GM21423 (cell line): ENCODE data around the gene TBR1.

ENCODE experiments used
- ATAC-seq: cut with Tn5 transposase; IDR thresholded peaks from one replicate; pipeline ENCODE4 v1.9.1; 2021; ENCODE audit warnings: mild to moderate bottlenecking, moderate library complexity; ENCODE audit not compliant: unreplicated experiment

TBR1 gene

DNA sequence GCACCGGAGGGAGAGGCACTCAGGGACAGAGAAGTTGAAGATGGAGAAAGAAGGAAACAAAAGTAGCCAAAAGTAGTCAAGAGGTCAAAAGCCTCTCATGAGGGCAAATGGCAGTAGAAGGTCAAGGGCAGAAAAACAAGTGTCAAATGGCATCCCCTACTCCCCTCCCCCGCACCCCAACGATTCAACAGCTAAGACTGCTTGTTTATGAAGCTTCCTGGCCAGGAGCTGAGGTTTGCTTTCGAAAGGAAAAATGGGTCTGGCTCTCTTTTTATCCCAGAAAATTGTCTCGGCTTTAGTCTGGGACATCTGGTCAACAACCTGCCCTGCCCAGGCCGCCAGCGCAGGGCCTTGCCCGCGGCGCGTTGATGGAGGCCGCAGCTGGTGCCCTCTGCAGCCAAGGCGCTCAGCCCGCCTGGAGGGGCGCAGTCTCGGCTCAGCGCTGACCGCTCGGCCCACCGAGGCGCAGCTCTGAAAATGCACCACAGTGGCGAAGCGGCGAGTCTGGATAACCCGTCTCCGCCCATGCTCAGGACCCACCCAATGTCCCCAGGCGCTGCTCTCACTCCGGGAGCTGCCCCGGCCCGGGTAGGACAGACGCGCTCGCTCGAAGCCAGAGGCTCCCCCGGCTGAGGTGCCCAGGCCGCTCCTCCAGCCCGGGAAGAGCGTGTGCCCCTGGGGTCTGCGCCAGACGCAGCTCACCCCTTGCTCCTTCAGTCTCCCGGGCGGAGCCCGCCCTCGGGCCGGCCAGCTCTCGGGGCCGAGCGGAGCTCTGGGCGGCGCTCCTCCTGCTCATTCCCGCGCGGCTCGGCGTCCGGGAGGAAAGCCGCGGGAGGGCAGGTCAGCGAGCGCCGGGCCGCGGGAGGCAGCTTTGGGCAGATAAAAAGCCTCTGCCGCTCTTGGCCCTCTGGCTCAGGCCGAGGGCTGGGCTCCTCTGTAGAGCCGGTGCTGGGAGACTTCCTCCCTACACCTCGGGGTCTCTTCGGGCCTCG, 1.8 kb upstream of the TBR1 start:
- ATAC-seq: peak; percentile 38

DNA sequence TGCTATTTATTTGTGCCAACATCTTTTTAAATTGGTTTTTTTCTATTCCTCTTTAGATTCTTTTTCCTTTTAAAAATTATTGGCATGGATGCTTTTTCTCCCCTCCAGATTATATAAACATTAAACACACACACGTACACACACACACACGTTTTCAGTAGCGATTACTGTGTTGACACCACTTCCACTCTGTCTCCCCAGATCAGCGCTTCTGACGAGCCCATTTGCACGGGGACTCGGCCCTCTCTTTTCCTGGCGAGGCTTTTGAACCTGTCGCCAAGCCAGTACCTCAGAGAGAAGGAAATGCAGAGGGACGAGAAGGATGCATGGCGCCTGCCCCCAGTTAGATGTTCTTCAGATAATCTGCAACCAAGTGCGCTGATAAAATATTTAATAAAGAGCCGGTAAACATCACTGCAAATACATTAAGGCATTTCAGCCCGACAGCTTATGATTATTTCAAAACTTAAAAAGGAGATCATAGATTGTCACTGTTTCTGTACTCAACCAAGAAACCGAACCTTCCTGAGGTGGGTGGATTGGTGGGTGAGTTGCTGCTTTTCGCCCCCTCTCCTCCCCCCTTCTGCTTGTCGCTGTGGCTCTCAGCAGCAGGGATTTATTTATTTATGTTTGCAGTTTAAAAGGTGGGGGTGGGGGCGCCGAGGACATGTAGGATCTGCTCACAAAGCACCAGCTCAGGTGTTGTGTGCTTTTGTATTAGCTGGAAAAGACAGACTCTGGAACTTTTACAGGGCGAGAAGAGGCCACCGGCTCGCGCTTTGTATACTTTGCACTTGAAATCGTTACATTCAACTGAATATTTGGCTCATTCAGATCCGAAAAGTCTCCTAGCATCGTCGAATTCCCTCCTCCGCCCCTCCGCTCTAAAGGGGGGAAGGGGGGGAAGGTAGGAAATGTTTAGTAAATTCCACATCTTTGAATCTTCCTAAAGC, 787 bp upstream of the TBR1 start:
- ATAC-seq: peak; percentile 27

DNA sequence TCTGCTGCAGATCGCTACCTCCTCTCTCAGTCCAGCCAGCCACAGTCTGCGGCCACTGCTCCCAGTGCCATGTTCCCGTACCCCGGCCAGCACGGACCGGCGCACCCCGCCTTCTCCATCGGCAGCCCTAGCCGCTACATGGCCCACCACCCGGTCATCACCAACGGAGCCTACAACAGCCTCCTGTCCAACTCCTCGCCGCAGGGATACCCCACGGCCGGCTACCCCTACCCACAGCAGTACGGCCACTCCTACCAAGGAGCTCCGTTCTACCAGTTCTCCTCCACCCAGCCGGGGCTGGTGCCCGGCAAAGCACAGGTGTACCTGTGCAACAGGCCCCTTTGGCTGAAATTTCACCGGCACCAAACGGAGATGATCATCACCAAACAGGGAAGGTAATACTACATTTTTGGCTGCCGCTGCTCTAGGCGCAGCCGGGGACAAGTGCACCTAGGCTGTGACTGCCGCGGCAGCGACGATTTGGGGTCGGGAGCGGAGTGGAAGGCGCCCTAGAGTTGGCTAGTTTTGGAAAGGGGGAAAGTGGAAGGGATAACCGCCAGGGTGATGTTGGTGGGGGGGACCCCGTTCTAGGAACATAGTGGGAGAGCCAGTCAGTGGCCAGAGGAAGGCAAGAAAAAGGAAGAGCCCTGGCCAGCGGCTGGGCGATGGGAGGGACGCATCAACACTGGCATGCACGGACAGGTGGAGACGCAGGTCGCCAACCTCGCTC, 776 bp downstream of the TBR1 start:
- ATAC-seq: no peak

GRCh38 chr2:161417438-161418274, 1.6 kb downstream of the TBR1 start:
- ATAC-seq: no peak

DNA sequence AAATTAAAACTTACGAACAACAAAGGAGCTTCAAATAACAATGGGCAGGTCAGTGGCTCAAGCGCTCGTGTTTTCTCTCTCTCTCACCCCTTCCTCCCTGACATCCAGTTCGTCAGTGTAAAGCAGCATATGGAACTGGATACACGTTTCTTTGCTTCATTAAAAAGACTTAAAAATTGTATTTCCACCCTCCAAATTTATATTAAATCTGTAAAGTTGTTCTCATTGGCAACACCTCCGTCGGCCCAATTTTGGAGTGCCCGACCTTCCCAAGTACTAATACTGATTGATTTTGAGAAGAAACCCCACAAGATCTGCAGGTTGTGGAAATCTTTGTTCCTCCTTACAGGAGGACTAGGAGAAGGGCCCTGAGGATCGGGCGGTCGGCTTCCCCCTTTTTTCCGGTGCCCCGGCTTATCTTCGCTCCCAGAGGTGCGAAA, 2.2 kb downstream of the TBR1 start:
- no peak for ATAC-seq

DNA sequence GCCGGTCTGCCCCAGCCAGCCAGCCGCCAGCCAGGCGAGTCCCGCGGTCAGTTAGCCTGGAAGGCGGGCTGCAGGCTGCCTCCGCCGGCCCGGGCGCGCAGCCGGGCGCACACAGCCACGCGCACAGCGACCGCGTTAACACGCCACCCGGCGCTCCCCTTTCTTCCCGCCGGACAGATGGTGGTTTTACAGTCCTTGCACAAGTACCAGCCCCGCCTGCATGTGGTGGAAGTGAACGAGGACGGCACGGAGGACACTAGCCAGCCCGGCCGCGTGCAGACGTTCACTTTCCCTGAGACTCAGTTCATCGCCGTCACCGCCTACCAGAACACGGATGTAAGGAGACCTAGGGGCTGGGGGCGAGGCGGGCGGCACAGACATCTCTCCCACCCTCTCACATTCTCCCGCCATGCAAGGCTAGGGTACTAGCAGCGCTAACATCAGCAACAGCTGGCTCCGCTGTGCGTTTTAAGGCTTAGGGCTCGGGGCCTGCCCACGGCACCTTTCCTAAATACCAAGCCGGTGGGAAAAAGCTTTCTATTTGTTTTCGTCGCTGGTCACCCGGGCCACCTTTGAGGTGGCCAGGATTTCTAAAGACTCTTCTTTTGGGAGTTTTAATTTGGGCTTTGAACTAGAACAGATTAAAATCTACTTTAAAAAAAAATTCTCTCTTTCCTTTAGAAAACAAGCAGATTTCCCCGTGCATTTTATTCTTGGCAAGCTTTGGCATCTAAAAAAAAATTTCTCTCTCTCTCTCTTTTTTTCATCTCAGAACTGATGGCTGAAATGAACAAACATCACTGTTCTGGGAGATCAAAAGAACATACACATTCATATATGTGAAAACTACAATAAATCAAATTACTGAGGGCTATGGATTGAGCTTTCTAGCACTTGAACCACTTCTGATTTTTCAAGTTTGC, 2.9 kb downstream of the TBR1 start:
- no peak for ATAC-seq

DNA sequence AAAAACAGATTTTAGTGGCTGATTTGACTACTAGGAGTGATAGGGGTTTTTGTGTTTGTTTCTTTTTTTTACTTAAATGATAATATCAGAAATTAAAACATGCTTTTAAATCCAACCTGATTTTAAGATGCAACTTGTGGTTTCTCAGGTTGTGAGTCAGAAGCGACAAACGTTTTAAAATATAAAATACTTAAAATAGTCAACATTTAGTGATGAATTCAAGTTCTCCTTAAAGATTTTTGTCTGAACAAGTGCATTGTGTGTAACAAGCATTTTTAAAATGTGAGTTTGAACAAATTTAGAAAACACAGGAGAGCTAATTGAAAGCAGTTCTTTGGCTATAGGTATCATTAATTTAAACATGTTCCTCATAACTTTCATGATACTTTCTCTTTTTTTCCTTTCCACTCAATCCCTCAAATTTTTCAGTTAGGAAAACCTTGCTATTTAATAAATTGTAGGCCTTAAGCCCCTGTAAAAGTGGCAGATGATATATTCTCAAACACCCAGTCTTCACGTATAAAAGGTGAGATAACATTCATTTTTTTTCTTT, 3.6 kb downstream of the TBR1 start:
- no peak for ATAC-seq

DNA sequence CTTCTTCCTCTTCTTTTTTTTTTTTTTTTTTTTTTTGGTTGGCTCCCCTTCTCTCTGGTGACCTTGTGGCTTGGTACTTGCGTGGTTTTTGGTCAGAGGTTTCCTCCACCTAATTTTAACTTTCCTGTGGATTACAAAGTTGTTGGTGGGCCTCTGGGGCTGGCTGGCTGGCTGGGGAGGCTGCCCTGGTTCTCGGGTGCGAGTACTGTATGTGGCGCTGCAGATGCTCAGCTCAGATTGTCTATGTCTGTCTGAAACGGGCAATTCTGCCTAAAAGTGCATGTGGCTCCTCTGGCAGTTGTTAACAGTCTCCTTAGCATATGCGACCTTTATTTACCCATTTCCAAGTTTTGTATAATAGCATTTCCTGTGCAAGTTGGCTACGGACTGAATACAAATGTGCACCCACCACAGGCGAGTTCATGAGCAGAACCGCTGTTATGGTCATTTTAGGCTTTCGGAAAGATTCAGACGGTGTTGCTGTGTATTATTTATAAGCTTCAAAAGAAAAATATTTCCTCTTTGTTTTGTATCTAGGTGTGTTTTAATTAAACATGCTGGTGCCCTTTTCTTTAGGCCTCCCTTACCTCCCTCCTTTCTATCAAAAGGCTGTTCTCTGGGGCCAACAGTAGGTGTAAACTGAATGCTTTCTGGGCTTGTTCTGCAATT, 4.4 kb downstream of the TBR1 start:
- no peak for ATAC-seq

DNA sequence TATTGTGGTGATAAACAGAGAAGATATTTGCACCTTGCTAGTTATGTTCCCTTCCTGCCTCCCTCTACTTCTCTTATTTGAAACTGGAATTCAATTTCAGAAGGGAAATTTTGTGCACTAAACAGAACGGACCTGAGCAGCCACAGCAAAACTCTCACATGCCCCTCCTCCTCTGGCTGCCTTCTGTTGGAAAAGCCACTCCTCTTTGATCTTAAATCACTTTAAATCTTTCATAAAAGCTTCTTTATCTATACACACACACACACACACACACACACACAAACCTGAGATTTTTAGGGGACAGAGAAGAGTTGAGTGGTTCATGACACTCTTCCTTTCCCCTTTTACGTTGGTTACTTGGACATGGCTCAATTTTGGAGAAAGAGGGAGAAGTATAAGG, 5.6 kb downstream of the TBR1 start:
- ATAC-seq: no peak

DNA sequence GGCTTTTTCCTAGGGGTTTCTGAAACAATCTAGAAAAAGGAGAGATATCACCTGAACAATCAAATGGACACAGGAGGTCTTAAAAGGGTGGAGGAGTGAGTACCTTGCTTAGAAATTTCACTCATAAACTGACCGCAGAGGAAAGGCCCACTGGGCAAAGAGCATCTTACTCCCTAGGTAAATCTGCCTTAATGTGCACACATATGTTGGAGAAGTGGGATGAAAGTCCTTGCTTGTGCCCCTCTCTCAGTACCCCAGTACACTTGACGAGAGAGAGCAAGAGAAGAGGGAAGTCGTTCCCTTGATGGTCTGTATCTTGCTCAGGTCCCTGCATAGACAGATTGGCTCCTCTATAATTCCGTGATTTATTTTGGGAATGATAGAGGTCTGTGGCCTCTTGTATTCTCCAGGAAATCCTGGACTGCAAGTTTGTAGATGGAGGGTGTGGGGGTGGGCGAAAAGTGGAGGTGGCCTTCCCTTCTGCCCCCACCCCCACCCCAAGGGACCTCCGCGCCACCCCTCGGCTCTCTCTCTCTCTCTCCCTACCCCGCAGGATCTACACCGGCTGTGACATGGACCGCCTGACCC, 6.8 kb downstream of the TBR1 start:
- ATAC-seq: no peak

GRCh38 chr2:161423421-161424393, 7.6 kb downstream of the TBR1 start:
- no peak for ATAC-seq

DNA sequence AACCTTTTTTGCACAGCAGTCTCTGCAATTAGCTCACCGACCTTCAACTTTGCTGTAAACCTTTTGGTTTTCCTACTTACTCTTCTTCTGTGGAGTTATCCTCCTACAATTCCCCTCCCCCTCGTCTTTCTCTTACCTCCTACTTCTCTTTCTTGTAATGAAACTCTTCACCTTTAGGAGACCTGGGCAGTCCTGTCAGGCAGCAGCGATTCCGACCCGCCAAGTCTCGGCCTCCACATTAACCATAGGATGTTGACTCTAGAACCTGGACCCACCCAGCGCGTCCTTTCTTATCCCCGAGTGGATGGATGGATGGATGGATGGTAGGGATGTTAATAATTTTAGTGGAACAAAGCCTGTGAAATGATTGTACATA, 8.3 kb downstream of the TBR1 start:
- ATAC-seq: no peak

DNA sequence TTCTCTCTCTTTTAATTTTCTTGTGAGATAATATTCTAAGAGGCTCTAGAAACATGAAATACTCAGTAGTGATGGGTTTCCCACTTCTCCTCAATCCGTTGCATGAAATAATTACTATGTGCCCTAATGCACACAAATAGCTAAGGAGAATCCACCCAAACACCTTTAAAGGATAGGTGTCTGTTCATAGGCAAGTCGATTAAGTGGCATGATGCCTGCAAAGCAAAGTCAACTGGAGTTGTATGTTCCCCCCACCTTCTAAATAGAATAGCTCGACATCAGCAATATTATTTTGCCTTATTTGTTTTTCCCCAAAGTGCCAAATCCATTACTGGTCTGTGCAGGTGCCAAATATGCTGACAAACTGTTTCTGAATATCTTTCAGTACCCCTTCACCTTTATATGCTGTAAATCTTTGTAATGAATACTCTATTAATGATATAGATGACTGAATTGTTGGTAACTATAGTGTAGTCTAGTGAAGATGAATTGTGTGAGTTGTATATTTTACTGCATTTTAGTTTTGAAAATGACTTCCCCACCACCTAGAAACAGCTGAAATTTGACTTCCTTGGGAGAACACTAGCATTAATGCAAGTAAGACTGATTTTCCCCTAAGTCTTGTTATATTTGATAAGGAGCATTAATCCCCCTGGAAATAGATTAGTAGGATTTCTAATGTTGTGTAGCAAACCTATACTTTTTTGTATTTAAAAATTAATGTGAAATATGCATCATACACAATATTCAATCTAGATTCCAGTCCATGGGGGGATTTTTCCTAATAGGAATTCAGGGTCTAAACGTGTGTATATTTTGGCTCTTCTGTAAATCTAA, 9.0 kb downstream of the TBR1 start:
- no peak for ATAC-seq

DNA sequence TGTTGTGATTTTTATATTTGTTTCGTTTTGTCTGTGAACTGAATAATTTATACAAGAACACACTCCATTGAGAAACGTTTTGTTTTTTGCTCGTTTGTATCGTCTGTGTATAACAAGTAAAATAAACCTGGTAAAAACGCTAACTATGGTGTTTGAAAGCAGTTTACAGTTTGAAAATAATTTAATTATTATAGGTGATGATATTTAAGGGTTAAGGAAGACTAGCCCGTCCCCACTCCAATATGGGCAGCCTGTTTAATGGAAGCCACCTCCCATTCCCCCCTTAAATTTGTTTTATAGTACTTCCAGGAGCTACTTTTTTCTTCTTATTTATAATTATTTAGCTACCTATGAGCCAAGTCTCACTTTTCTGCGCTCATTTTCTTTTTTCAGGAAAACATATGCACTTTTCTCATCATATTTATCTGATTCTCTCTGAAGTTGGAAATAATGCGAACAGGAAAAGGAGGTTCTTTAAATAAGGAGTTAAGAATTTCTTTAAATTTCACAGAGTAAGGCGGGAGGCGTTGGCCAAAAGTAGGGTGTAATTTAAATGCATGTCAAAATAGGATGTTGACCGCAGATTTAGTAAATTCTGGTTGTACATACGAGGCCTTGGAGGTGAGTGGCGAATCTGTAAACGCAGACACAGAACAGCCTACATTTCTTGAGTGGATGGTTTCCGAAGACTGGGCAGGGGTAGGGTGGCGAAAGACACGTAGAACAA, 9.8 kb downstream of the TBR1 start:
- no peak for ATAC-seq

- ATAC-seq: no peak
Measured at GRCh38 chr2:161426455-161426921, 10.4 kb downstream of the TBR1 start.
